Stimulated activated CD8-positive, alpha-beta memory T cell treated with anti-CD3 and anti-CD28 coated beads, Interleukin-2, amount 100 ng/mL, for 1 hour (primary cell): Measurements from ENCODE around the gene CREB5.

Experiments
- DNase-seq, 2 donors: peaks; one replicate each; pipeline ENCODE4 v3.0.0-alpha.2; 2020; ENCODE audit warnings: low read depth in 2 of 2

The CREB5 gene

GRCh38 chr7:28478656-28479055 is 66.3 kb downstream of the CREB5 start:
- DNase-seq, result no peak

GRCh38 chr7:28479507-28479947 is 67.2 kb downstream of the CREB5 start:
- no peak for DNase-seq

GRCh38 chr7:28480595-28480994 is 68.3 kb downstream of the CREB5 start:
- DNase-seq, result no peak

- no peak for DNase-seq
Observed at GRCh38 chr7:28481091-28481926, 69.0 kb downstream of the CREB5 start.

GRCh38 chr7:28483112-28483511 is 70.8 kb downstream of the CREB5 start:
- DNase-seq, result no peak

GRCh38 chr7:28483908-28484605 is 71.7 kb downstream of the CREB5 start:
- no peak for DNase-seq

GRCh38 chr7:28484606-28484935 is 72.3 kb downstream of the CREB5 start:
- no peak for DNase-seq

GRCh38 chr7:28487487-28487886 is 75.2 kb downstream of the CREB5 start:
- no peak for DNase-seq

GRCh38 chr7:28488061-28488791 is 75.9 kb downstream of the CREB5 start:
- DNase-seq, result no peak

- no peak for DNase-seq
Observed at GRCh38 chr7:28490831-28491230, 78.5 kb downstream of the CREB5 start.

- no peak for DNase-seq
Observed at GRCh38 chr7:28493477-28493876, 81.2 kb downstream of the CREB5 start.

- DNase-seq, result no peak
Observed at GRCh38 chr7:28497009-28497408, 84.7 kb downstream of the CREB5 start.

GRCh38 chr7:28498636-28499035 is 86.3 kb downstream of the CREB5 start:
- no peak for DNase-seq

GRCh38 chr7:28500138-28500537 is 87.8 kb downstream of the CREB5 start:
- no peak for DNase-seq

GRCh38 chr7:28502408-28502807 is 90.1 kb downstream of the CREB5 start:
- no peak for DNase-seq

GRCh38 chr7:28503396-28503795 is 91.1 kb downstream of the CREB5 start:
- no peak for DNase-seq

- no peak for DNase-seq
Observed at GRCh38 chr7:28505014-28505413, 92.7 kb downstream of the CREB5 start.

GRCh38 chr7:28505867-28506266 is 93.5 kb downstream of the CREB5 start:
- no peak for DNase-seq

- DNase-seq, result no peak
Observed at GRCh38 chr7:28507525-28508282, 95.4 kb downstream of the CREB5 start.

- no peak for DNase-seq
Observed at GRCh38 chr7:28509251-28510025, 97.1 kb downstream of the CREB5 start.

- DNase-seq, result no peak
Observed at GRCh38 chr7:28510026-28510369, 97.7 kb downstream of the CREB5 start.
